ENCODE measurements around the gene NUBP2. TPM values are rescaled to one million over a fixed set of nuclear protein-coding genes. Genes with fewer than 3 reads are reported as not detected.

NUBP2 gene
- total and polyA plus RNA-seq, 2 donors (not counting 3 experiments of a cell fraction or from before 2014, with no cell fraction given) = 55.0 to 69.6 TPM

GRCh38 chr16:1770328-1771187, 12.2 kb upstream of the NUBP2 start:
- FAIRE-seq = no peak
- POLR2A ChIA-PET = interaction anchor here (1.3 kb wide), 1 partner anchor 12 kb away, joined by 3 read pairs; the partner anchor contains the start of genes NUBP2 and SPSB3
- H3K4me2 ChIP-seq (ENCODE audit: insufficient read depth, low read length) = peak overlapping the region; percentile 50
- peaks cover 19% of the 10 kb centered on the region for H3K4me1 ChIP-seq (ENCODE audit: control insufficient read depth, extremely low read depth, insufficient read depth, low read length)
- H3K9me3 ChIP-seq (replicated peaks; ENCODE audit: control insufficient read depth, insufficient read depth, low read length) = no peaks in the 10 kb centered on the region
- H3K27ac ChIP-seq (ENCODE audit: insufficient read depth, low read depth, low read length) = no peak overlapping the region
- no peak overlapping the region for H3K9ac ChIP-seq (replicated peaks; ENCODE audit: extremely low read depth, insufficient read depth, low read length)
- BruUV-seq (replicated peaks) = no TSS peak
- peaks cover 17% of the 10 kb centered on the region for H3K79me2 ChIP-seq (ENCODE audit: control insufficient read depth, insufficient read depth, low read length)
- CTCF ChIA-PET = interaction anchor here (1.2 to 1.5 kb wide), 4 partner anchors 11 to 276 kb away, joined by 4 to 11 read pairs (median 5); partner anchors contain the start of gene MAPK8IP3
- peak overlapping the region; percentile 21 for H2AFZ ChIP-seq (ENCODE audit: low read depth, low read length)
- intact Hi-C loops (cut with micrococcal nuclease) (no loop called here), dilution Hi-C loops (cut with MboI; ENCODE audit: extremely low pct_ligation_motif_present, low sequenced_read_pairs) (no loop called here)
- TF ChIP-seq MAX (IDR thresholded peaks at IDR 0.05; ENCODE audit: insufficient read depth, insufficient read length) (no peak), FOS (IDR thresholded peaks at IDR 0.05; ENCODE audit: borderline replicate concordance, insufficient read depth, low read length) (no peak), POLR2A (IDR thresholded peaks at IDR 0.05; ENCODE audit: low read depth, low read length) (no peak), POLR2AphosphoS5 (IDR thresholded peaks at IDR 0.05; ENCODE audit: insufficient read depth, low read depth, low read length) (peak; percentile 46)
- peak; percentile 56 for DNase-seq (ENCODE audit: low read depth, low spot score)
- H3K4me3 ChIP-seq (replicated peaks in 1 of 3; ENCODE audit: insufficient read depth in 1 of 3, low read depth in 1 of 3, low read length in 3 of 3) = peak overlapping the region; percentile 59 to 83 (median 76)
- H3K9me1 ChIP-seq (replicated peaks; ENCODE audit: control insufficient read depth, extremely low read depth, insufficient read depth, low read length) = no peaks in the 10 kb centered on the region
- peaks cover 3 to 29% of the 10 kb centered on the region in 2 experiments for H3K36me3 ChIP-seq (ENCODE audit: control insufficient read depth in 2 of 2, extremely low read depth in 1 of 2, insufficient read depth in 2 of 2, low read length in 2 of 2)
- no peaks in the 10 kb centered on the region for H4K20me1 ChIP-seq (replicated peaks; ENCODE audit: control insufficient read depth, extremely low read depth, insufficient read depth, low read length)
- no peaks in the 10 kb centered on the region for H3K27me3 ChIP-seq (ENCODE audit: control insufficient read depth in 2 of 2, insufficient read depth in 2 of 2, low read length in 2 of 2)

GRCh38 chr16:1771188-1771863, 11.4 kb upstream of the NUBP2 start, which contains the start of gene NME3:
TSS of gene NME3 (minus strand) at chr16:1771543. CDS start at chr16:1771534, 9 bp downstream.
- peak within 1 kb of the TSS; percentile 59 to 83 (median 76) for H3K4me3 ChIP-seq (replicated peaks in 1 of 3; ENCODE audit: insufficient read depth in 1 of 3, low read depth in 1 of 3, low read length in 3 of 3)
- H3K4me2 ChIP-seq (ENCODE audit: insufficient read depth, low read length) = peak within 1 kb of the TSS; percentile 72
- intact Hi-C loops (cut with micrococcal nuclease) (no loop called here), dilution Hi-C loops (cut with MboI; ENCODE audit: extremely low pct_ligation_motif_present, low sequenced_read_pairs) (no loop called here)
- peak within 1 kb of the TSS; percentile 27 for H3K9ac ChIP-seq (replicated peaks; ENCODE audit: extremely low read depth, insufficient read depth, low read length)
- peaks cover 0 to 30% of the 10 kb centered on the region in 2 experiments for H3K36me3 ChIP-seq (ENCODE audit: control insufficient read depth in 2 of 2, extremely low read depth in 1 of 2, insufficient read depth in 2 of 2, low read length in 2 of 2)
- ChIA-PET CTCF (interaction anchor here (1.2 to 1.3 kb wide), 3 partner anchors 12 to 65 kb away, joined by 4 to 11 read pairs (median 5); partner anchors contain the start of gene MAPK8IP3), POLR2A (interaction anchor here (0.6 kb wide), 1 partner anchor 342 kb away, joined by 4 read pairs; no protein-coding TSS in a partner anchor)
- H2AFZ ChIP-seq (ENCODE audit: low read depth, low read length) = peak within 1 kb of the TSS; percentile 21
- no TSS peak for BruUV-seq (replicated peaks)
- H3K79me2 ChIP-seq (ENCODE audit: control insufficient read depth, insufficient read depth, low read length) = peaks cover 17% of the 10 kb centered on the region
- no peak for FAIRE-seq
- H3K27me3 ChIP-seq (ENCODE audit: control insufficient read depth in 2 of 2, insufficient read depth in 2 of 2, low read length in 2 of 2) = no peaks in the 10 kb centered on the region
- H3K9me1 ChIP-seq (replicated peaks; ENCODE audit: control insufficient read depth, extremely low read depth, insufficient read depth, low read length) = no peaks in the 10 kb centered on the region
- no peaks in the 10 kb centered on the region for H4K20me1 ChIP-seq (replicated peaks; ENCODE audit: control insufficient read depth, extremely low read depth, insufficient read depth, low read length)
- DNase-seq (ENCODE audit: low read depth, low spot score) = peak; percentile 60
- H3K4me1 ChIP-seq (ENCODE audit: control insufficient read depth, extremely low read depth, insufficient read depth, low read length) = peaks cover 19% of the 10 kb centered on the region
- no peaks in the 10 kb centered on the region for H3K9me3 ChIP-seq (replicated peaks; ENCODE audit: control insufficient read depth, insufficient read depth, low read length)
- H3K27ac ChIP-seq (ENCODE audit: insufficient read depth, low read depth, low read length) = no peak within 1 kb of the TSS
- TF ChIP-seq JUN (IDR thresholded peaks at IDR 0.05; ENCODE audit: borderline replicate concordance, insufficient read depth, insufficient read length, low read depth) (no peak), MAX (IDR thresholded peaks at IDR 0.05; ENCODE audit: insufficient read depth, insufficient read length) (no peak), GATA2 (IDR thresholded peaks at IDR 0.05; ENCODE audit: insufficient read depth, insufficient read length, low read depth, low read length) (no peak), POLR2A (IDR thresholded peaks at IDR 0.05; ENCODE audit: low read depth, low read length) (peak; percentile 46), POLR2AphosphoS5 (IDR thresholded peaks at IDR 0.05; ENCODE audit: insufficient read depth, low read depth, low read length) (peak; percentile 65), CTCF (IDR thresholded peaks at IDR 0.05; ENCODE audit: extremely low read depth in 1 of 2, insufficient read depth in 1 of 2, low read depth in 1 of 2, low read length in 2 of 2) (no peak)
